Transverse colon (tissue), 3 donors: Measurements from ENCODE around the gene ZKSCAN8.

Experiments used
- POLR2A ChIP-seq: fragments of 450-650 bp; IDR thresholded peaks from one replicate; pipeline ENCODE4 v1.6.1; 2016; ENCODE audit warnings: antibody characterized with exemption, mild to moderate bottlenecking, moderate library complexity
- TF ChIP-seq, protein P1 (sequence below), 5 experiments: fragments of 200-600 bp in 3 of 5; fragments of 450-650 bp in 2 of 5; sonication (generic) in 3 of 5; IDR thresholded peaks; 1 replicate in 2 of 5; 2 replicates in 3 of 5; pipeline ENCODE4 v1.5.1; 2016 to 2017; ENCODE audit warnings: antibody characterized with exemption in 5 of 5, inconsistent platforms in 3 of 5, mild to moderate bottlenecking in 2 of 5, moderate library complexity in 1 of 5

DNA sequence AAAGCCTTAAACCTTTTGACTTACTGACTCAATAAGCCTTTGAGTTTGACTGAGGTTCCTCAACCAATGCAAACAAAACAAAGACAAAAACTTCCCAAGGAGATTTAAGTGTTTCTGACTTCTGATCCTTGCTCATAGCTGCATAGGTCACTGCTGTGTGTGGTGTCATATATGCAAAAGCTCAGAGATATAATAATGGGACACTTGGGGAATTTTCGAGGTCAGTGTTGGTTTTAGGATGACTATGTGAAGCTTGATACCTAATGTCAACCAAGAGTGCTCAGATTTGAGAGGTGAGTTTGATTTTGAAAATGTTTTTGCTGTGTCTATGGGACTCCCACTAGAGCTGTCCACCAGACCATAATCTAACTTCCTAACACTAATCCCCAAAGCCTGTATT is 26.2 kb downstream of the ZKSCAN8 start:
- TF ChIP-seq POLR2A: no peak
- TF ChIP-seq, protein P1, sequence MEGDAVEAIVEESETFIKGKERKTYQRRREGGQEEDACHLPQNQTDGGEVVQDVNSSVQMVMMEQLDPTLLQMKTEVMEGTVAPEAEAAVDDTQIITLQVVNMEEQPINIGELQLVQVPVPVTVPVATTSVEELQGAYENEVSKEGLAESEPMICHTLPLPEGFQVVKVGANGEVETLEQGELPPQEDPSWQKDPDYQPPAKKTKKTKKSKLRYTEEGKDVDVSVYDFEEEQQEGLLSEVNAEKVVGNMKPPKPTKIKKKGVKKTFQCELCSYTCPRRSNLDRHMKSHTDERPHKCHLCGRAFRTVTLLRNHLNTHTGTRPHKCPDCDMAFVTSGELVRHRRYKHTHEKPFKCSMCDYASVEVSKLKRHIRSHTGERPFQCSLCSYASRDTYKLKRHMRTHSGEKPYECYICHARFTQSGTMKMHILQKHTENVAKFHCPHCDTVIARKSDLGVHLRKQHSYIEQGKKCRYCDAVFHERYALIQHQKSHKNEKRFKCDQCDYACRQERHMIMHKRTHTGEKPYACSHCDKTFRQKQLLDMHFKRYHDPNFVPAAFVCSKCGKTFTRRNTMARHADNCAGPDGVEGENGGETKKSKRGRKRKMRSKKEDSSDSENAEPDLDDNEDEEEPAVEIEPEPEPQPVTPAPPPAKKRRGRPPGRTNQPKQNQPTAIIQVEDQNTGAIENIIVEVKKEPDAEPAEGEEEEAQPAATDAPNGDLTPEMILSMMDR (IDR thresholded peaks at IDR 0.05): no peak
